SJSA1 (cell line): ENCODE results near the gene TMEM250. TPM values are rescaled to one million over a fixed set of nuclear protein-coding genes. Genes with fewer than 3 reads are reported as not detected.
A peak's percentile ranks its signal among the peaks of the same experiment; 100 is the strongest.

Experiments used
- DNase-seq, 2 experiments: peaks; one replicate each; pipeline ENCODE4 v3.0.0-alpha.2; 2015 to 2020; ENCODE audit warnings: low spot score in 2 of 2, low read depth in 1 of 2
- H3K27ac ChIP-seq: fragments of 250-450 bp; sonication (Bioruptor Pico); 2 replicates; pipeline ENCODE4 v1.5.1; 2020; ENCODE audit warnings: mild to moderate bottlenecking, moderate library complexity
- H3K27me3 ChIP-seq: fragments of 250-450 bp; sonication (Bioruptor Pico); replicated peaks from 2 replicates; pipeline ENCODE4 v1.5.1; 2020; ENCODE audit warnings: mild to moderate bottlenecking, moderate library complexity
- H3K36me3 ChIP-seq: fragments of 250-450 bp; sonication (Bioruptor Pico); 2 replicates; pipeline ENCODE4 v1.5.1; 2020; ENCODE audit warnings: mild to moderate bottlenecking
- H3K4me1 ChIP-seq: fragments of 250-450 bp; sonication (Bioruptor Pico); replicated peaks from 2 replicates; pipeline ENCODE4 v1.6.1; 2021; ENCODE audit warnings: mild to moderate bottlenecking
- H3K4me3 ChIP-seq: fragments of 250-450 bp; sonication (Bioruptor Pico); 2 replicates; pipeline ENCODE4 v1.5.1; 2020; ENCODE audit warnings: mild to moderate bottlenecking
- H3K9me3 ChIP-seq: fragments of 250-450 bp; sonication (Bioruptor Pico); replicated peaks from 2 replicates; pipeline ENCODE4 v1.5.1; 2020; ENCODE audit warnings: mild to moderate bottlenecking
- total RNA-seq: library from RNA; depleted of rRNA; stranded (reverse); fragments of >200 nt; shearing (Covaris generic); gene quantifications from 2 replicates; pipeline ENCODE4 v1.2.3, GENCODE V29; 2014

Gene TMEM250
- total RNA-seq, 1 experiment from 2014 or later: 27.8 TPM

DNA sequence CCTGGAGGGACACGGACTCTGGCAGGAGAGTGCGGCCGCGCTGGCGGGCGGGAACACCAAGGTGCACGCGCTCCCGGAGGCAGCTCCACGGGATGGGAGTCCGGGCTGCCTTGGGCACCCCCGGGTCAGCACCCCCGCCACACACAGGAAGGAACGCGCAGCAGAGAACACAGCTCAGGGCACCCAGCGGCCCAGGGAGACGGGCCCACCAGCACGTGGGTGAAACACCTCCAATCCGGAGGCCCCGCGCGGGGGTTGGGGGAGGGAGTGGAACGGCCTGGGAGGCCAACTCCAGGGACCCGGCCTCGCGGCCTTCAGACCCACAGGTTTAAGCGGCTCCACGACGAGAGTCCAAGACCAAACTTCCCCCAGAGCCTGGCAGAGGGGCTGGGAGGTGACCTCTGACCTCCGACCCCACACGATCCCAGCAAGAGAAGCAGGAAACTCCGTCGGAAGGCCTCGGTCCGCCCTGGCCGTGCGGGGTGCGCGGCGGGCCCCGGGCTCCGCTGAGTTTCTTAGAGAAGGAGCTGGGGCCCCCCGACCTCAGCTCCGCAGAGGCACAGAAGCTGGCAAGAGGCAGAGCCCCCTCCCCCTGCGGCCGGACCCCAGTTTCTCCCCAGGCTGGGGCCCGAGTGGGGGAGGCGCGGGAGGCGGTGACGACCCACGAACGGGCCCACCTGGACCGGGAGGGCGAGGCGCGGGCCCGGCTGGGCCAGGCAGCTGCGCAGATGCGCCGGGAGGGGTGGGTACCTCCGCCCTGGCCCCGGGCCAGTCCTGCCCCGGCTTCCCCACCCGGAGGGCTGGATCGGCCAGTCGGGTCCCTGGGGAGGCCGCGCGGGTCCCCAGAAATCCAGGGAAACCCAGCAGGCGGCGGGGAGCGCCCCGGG is 24.4 kb downstream of the TMEM250 start:
- Histone ChIP-seq H3K27ac (no peak overlapping the region; the same call in 1 of the 2 replicates), H3K4me1 (peaks cover 37% of the 10 kb centered on the region), H3K36me3 (peaks cover 24% of the 10 kb centered on the region), H3K9me3 (no peaks in the 10 kb centered on the region), H3K27me3 (no peaks in the 10 kb centered on the region), H3K4me3 (peak overlapping the region; percentile 72)
- peak; percentile 28 to 71 for DNase-seq

DNA sequence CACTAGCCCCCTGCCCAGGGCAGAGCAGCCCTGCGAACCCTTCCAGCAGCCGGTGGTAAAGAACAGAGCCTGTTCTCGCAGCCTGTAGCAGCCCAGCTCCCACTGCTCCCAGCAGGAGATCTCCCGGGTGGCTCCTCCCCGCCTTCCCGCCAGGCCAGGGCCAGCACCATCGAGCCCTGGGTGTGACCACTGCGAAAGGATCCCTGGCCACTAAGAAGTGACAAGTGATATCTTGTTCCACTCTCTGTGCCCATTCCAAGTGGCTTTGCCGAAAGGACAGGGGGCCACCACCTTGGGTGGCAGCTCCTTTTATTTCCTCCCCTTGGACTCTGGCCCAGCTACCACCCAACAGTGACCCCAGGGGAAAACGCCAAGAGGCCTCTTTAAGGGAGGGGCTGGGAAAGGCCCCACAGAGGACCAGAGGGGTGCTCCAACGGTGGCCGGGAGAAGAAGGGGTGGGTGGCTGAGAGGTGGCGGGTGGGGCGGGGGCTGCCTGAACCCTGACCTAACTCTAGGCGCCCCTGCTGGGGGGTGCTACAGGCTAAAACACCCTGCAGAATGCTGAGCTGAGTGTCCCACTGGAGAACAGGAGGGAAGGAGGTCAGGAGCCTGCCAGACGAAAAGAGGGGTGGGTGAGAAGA is 25.2 kb downstream of the TMEM250 start:
- Histone ChIP-seq H3K4me1 (peaks cover 37% of the 10 kb centered on the region), H3K27me3 (no peaks in the 10 kb centered on the region), H3K36me3 (peaks cover 24% of the 10 kb centered on the region), H3K27ac (no peak overlapping the region), H3K4me3 (peak overlapping the region; percentile 72), H3K9me3 (no peaks in the 10 kb centered on the region)
- no peak for DNase-seq

DNA sequence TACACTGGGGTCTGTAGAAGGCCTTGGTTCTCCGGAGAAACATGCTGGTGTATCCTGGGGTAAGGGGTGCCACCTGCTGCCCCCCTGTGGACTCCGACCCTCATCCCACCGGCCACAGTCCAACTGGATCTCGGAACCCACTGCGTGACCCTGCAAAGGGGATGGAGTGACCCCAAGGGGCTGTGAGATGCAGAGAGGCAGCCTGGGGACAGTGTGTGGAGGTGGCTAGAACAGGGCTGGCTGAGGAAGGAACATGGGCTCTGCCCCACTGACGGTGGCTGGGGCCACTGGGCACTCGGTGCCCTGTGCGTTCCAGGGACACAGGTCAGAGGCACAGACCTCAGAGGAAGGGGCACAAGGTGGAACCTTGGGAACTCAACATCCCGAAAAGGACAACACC is 25.9 kb downstream of the TMEM250 start:
- Histone ChIP-seq H3K4me3 (no peak overlapping the region), H3K27ac (no peak overlapping the region), H3K27me3 (no peaks in the 10 kb centered on the region), H3K9me3 (no peaks in the 10 kb centered on the region), H3K36me3 (peaks cover 24% of the 10 kb centered on the region), H3K4me1 (peaks cover 37% of the 10 kb centered on the region)
- DNase-seq: no peak

DNA sequence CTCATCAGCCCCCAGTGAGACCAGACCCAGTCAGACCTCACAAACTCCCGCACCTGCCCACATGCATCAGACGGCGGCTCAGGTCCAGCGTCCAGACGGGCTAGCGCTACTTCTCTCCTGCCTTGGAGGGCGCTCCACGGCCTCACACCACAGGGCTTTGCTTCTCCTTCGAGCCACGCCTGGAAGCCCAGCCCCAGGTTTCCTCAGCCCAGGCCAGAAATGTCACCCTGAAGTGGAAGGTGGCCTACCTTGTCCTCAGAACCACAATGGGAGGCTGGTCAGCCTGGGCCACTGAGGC is 26.4 kb downstream of the TMEM250 start:
- Histone ChIP-seq H3K27ac (no peak overlapping the region), H3K4me1 (peaks cover 37% of the 10 kb centered on the region), H3K36me3 (peaks cover 24% of the 10 kb centered on the region), H3K4me3 (no peak overlapping the region), H3K9me3 (no peaks in the 10 kb centered on the region), H3K27me3 (no peaks in the 10 kb centered on the region)
- no peak for DNase-seq

DNA sequence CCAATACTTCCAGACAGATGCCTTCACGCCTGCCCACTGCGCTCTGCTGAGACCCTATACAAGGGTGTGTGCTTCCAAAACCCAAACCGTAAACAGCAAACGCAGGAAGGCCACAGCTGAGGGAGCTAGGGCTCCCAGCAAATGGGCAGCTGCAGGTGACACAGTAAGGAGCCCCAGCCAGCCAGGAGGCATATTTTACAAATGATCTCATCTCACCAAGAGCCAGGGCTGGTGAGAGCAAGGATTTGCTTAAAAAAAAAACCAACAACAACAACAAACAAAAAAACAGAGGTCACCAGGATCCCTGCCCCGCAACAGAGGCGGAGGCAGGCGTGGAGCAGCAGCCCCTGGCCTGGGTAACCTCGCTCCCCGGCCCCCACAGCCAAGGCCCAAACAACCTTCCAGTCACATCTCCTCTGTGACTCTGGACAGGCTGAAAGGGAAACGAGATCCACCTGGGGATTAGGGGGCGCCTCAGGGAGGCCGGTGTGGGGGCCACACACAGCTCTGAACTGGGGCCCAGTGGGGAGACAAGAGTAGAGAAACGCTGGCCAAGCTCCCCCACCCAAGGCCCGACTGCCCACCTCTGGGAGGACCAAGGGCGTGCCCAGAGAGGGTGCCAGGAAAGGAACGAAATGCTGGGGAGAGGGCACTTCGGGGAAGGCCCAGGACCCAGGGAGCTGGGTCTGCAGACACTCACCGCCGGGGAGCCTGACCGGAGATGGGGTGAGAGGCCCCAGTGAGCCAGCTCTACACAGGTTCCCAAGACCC is 26.9 kb downstream of the TMEM250 start:
- DNase-seq: no peak
- H3K27ac ChIP-seq: no peak overlapping the region
- H3K4me1 ChIP-seq: peaks cover 37% of the 10 kb centered on the region
- H3K4me3 ChIP-seq: no peak overlapping the region
- no peaks in the 10 kb centered on the region for H3K27me3 ChIP-seq
- H3K9me3 ChIP-seq: no peaks in the 10 kb centered on the region
- peaks cover 24% of the 10 kb centered on the region for H3K36me3 ChIP-seq

DNA sequence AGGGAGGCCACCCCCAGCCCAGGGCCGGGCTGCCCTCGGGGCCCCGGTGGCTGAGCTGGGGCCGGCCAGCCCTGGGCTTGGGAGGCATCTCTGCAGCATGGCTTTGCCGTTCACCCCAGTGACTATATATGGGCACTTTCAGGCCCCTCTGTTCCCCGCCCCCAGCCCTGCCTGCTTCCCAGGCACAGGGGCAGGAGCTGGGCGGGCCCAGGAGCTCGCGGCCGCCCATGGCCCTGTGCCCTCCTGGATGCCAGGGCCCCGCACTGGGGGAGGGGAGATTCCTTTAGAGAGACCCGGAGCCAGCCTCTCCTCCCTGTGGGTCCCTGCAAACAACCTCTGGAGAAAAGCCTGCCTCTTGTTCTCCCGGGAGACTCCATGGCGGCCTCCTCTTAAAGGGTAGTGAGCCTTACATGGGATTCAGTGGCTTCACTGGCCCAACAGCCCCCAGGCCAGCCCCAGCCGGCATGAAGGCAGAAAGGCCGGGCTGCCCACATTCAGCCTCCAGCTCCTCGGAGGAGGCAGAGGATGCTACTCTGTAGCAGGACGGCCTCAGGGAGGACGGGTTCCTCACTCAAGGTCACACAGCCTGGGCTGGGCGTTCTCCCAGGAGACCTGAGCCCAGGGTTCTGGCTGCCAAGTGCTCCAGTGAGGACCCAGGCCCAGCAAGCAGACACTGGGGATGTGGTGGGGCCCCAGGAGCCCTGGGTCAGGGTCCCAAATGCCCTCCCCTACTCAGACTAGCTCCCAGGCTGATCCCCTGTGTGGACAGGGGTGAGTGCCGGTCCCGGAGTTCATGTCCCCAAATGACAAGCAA is 27.7 kb downstream of the TMEM250 start:
- Histone ChIP-seq H3K27me3 (no peaks in the 10 kb centered on the region), H3K27ac (no peak overlapping the region), H3K4me1 (peaks cover 36% of the 10 kb centered on the region), H3K4me3 (no peak overlapping the region), H3K9me3 (no peaks in the 10 kb centered on the region), H3K36me3 (peaks cover 24% of the 10 kb centered on the region)
- DNase-seq: peak in 1 of 2 experiments; percentile 38

DNA sequence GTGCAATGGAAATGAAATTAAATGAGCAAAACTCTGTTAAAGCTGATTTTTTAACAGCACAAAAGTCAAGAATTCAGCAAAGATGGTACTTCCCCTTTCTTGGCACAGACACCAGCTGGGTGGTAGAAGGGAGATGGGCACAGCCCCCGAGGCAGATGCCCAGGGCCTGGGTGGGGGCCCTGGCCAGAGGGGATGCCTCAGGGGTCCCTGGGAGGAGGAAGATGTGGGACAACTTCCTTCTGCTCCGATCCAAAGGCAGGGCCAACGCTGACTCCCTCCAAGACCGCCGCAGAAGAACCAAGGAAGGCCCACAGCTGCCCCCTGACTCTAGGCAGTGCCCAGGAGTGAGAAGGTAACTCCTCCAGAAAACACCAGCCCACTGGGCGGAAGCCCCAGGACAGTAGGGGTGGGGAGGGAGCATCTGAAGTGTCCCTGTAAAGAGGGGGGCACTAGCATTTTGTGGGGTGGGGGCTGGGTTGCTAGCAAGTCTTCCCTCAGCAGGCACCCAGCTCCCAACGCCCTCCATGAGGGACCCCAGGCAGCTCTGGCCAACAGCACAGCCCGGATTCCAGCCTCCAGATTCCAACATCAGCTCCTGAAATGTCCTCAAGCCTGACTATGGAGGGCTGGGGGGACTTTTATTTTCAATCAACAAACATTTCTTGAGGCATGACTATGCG is 28.5 kb downstream of the TMEM250 start:
- Histone ChIP-seq H3K4me1 (peaks cover 33% of the 10 kb centered on the region), H3K4me3 (no peak overlapping the region), H3K9me3 (no peaks in the 10 kb centered on the region), H3K36me3 (peaks cover 24% of the 10 kb centered on the region), H3K27me3 (no peaks in the 10 kb centered on the region), H3K27ac (no peak overlapping the region)
- DNase-seq: no peak

DNA sequence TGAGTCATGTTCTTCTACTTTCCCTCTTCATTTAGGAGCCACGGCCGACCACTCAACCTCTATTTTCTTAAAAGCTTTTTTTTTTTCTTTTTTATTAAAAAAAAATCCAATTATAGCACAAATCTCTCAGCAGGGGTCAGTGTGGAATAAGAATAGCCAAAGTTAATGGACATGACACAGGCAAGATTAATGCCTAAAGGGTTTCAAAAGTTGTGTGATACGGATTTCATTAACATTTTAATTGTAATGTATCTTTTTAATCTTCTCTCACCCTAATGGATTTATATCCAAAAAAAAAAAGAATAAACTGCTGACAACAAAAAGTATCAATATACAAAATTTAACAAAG is 29.0 kb downstream of the TMEM250 start:
- Histone ChIP-seq H3K36me3 (peaks cover 24% of the 10 kb centered on the region), H3K9me3 (no peaks in the 10 kb centered on the region), H3K27me3 (no peaks in the 10 kb centered on the region), H3K4me1 (peaks cover 33% of the 10 kb centered on the region), H3K4me3 (no peak overlapping the region), H3K27ac (no peak overlapping the region)
- DNase-seq: peak in 1 of 2 experiments; percentile 26

DNA sequence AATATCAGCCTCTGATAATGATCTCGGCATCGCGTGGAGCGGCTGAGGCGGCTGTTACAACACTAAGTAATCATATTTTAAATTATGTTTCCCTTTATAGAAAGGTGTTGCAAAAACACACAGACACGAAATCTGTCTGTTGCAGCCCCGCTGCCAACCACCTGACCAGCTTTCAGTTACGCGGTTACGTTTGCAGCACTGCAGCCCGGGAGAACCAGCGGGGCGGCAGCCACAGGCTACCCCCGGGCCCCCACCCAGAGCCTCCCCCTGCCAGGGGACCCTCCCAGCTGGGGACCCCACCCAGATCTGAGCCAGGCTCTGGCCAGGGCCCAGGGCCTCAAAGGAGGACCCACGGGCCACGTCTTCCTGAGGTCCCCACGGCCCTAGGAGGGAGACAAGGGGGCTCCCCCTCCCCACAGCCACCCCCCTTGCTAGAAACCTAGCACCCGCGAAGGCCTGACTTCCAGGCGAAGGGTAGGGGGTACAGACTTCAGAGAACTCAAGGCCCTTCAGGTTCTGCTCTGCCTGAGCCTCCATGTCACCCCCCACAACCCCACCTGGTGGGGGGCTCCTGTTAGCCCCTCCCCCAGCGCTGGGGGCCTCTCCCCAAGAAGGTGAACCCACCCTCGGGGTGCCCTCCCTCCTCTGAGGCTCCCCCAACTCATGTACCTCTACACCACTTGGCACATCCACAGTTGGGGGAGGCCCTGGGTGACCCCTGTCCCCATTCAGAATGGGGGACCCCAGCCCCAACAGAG is 29.6 kb downstream of the TMEM250 start:
- H3K4me3 ChIP-seq: no peak overlapping the region
- peaks cover 29% of the 10 kb centered on the region for H3K4me1 ChIP-seq
- H3K36me3 ChIP-seq: peaks cover 19% of the 10 kb centered on the region
- H3K27me3 ChIP-seq: no peaks in the 10 kb centered on the region
- H3K27ac ChIP-seq: no peak overlapping the region
- no peak for DNase-seq
- H3K9me3 ChIP-seq: no peaks in the 10 kb centered on the region

DNA sequence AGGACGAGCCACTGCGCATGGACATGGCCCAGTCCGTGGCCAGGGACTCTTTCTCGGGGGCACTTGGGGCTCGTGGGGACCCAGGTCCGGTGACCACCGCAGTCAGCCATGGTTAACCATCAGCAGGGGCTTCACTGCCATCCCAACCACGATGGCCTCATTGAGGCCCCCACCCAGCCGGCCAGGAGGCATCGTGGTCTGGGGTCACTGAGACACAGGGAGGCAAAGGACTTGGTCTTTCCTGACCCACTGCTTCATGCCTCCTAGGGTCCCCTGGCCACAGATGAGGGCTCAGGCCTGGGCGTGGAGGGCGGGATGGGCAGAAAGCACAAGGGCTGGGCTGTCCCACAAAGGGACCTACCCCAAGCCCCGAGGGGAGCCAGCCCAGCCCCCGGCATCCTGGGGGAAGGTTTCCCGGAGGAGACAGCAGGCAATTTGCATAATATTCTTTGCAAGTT is 30.2 kb downstream of the TMEM250 start:
- peaks cover 23% of the 10 kb centered on the region for H3K4me1 ChIP-seq
- no peak overlapping the region for H3K4me3 ChIP-seq
- no peaks in the 10 kb centered on the region for H3K9me3 ChIP-seq
- DNase-seq: no peak
- H3K27me3 ChIP-seq: no peaks in the 10 kb centered on the region
- H3K27ac ChIP-seq: no peak overlapping the region
- H3K36me3 ChIP-seq: peaks cover 16% of the 10 kb centered on the region

DNA sequence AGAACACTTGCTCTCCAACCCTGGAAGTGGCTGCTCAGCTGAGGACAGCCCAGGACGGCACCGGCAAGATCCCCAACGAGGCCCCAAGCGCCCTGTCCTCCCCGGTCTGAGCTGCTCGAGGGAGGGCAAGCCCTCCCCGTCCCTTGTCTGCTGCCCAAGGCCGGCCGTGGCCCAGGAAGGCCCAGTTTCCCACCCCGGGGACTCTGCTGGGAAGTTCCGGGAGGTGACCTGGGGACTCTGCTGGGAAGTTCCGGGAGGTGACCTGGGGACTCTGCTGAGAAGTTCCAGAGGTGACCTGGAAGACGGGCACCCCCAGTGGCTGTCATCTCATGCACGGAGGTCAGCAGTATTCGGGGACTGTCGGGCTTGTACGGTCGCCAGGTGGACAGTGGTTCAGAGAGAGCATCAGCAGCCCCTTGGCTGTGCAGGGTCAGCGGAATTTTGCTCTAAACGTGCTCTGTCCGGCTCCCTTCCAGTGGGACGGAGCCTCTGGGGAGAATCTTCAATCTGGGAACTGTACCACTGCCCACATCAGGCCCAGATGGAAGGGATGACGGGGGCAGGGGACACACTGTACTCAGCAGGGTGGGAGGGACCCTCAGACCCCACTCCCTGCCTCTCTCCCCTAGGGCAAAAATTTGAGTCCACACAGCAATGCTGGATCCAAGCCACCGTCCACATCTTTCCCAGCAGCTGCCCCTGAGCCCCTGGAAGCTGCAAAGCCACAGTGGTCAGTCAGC is 30.8 kb downstream of the TMEM250 start:
- Histone ChIP-seq H3K9me3 (no peaks in the 10 kb centered on the region), H3K4me1 (peaks cover 18% of the 10 kb centered on the region), H3K27me3 (no peaks in the 10 kb centered on the region), H3K27ac (no peak overlapping the region), H3K36me3 (peaks cover 11% of the 10 kb centered on the region), H3K4me3 (no peak overlapping the region)
- no peak for DNase-seq
